ENCODE data around the gene KAT6B. TPM values are rescaled to one million over a fixed set of nuclear protein-coding genes. Genes with fewer than 3 reads are reported as not detected.

Gene KAT6B
- total and polyA plus RNA-seq, 2 experiments from 2014 or later: 32.0 to 43.9 TPM

GRCh38 chr10:74870191-74870590 lies 43.8 kb downstream of the KAT6B start:
- H3K4me1 ChIP-seq (ENCODE audit: low read depth): no peaks in the 10 kb centered on the region
- no peaks in the 10 kb centered on the region for H3K27me3 ChIP-seq
- H3K9me3 ChIP-seq (ENCODE audit: low read depth): no peaks in the 10 kb centered on the region
- no peaks in the 10 kb centered on the region for H3K36me3 ChIP-seq
- H3K27ac ChIP-seq: no peak overlapping the region
- no peak overlapping the region for H3K4me3 ChIP-seq
- DNase-seq (ENCODE audit: low read depth in 1 of 2, low spot score in 1 of 2): no peak
- no peak for TF ChIP-seq CTCF (IDR thresholded peaks at IDR 0.05; ENCODE audit: low read depth, low read length)

- Histone ChIP-seq H3K36me3 (no peaks in the 10 kb centered on the region), H3K27me3 (no peaks in the 10 kb centered on the region), H3K4me1 (ENCODE audit: low read depth) (no peaks in the 10 kb centered on the region), H3K9me3 (ENCODE audit: low read depth) (no peaks in the 10 kb centered on the region), H3K4me3 (no peak overlapping the region), H3K27ac (no peak overlapping the region)
- TF ChIP-seq CTCF (IDR thresholded peaks at IDR 0.05; ENCODE audit: low read depth, low read length): no peak
- DNase-seq (ENCODE audit: low read depth in 1 of 2, low spot score in 1 of 2): no peak
Observed at GRCh38 chr10:74871595-74872382, 45.4 kb downstream of the KAT6B start.

- no peak overlapping the region for H3K4me3 ChIP-seq
- H3K27ac ChIP-seq: no peak overlapping the region
- no peak for TF ChIP-seq CTCF (IDR thresholded peaks at IDR 0.05; ENCODE audit: low read depth, low read length)
- H3K4me1 ChIP-seq (ENCODE audit: low read depth): no peaks in the 10 kb centered on the region
- H3K27me3 ChIP-seq: no peaks in the 10 kb centered on the region
- no peak for DNase-seq (ENCODE audit: low read depth in 1 of 2, low spot score in 1 of 2)
- H3K36me3 ChIP-seq: no peaks in the 10 kb centered on the region
- no peaks in the 10 kb centered on the region for H3K9me3 ChIP-seq (ENCODE audit: low read depth)
Observed at GRCh38 chr10:74873803-74874454, 47.5 kb downstream of the KAT6B start.

- DNase-seq (ENCODE audit: low read depth in 1 of 2, low spot score in 1 of 2): no peak
- no peak overlapping the region for H3K27ac ChIP-seq
- no peaks in the 10 kb centered on the region for H3K9me3 ChIP-seq (ENCODE audit: low read depth)
- H3K4me1 ChIP-seq (ENCODE audit: low read depth): no peaks in the 10 kb centered on the region
- H3K4me3 ChIP-seq: no peak overlapping the region
- H3K27me3 ChIP-seq: no peaks in the 10 kb centered on the region
- H3K36me3 ChIP-seq: no peaks in the 10 kb centered on the region
- TF ChIP-seq CTCF (IDR thresholded peaks at IDR 0.05; ENCODE audit: low read depth, low read length): no peak
Observed at GRCh38 chr10:74874649-74875048, 48.2 kb downstream of the KAT6B start.

- H3K4me3 ChIP-seq: no peak overlapping the region
- no peaks in the 10 kb centered on the region for H3K9me3 ChIP-seq (ENCODE audit: low read depth)
- DNase-seq (ENCODE audit: low read depth in 1 of 2, low spot score in 1 of 2): no peak
- no peak overlapping the region for H3K27ac ChIP-seq
- no peaks in the 10 kb centered on the region for H3K4me1 ChIP-seq (ENCODE audit: low read depth)
- no peak for TF ChIP-seq CTCF (IDR thresholded peaks at IDR 0.05; ENCODE audit: low read depth, low read length)
- H3K27me3 ChIP-seq: no peaks in the 10 kb centered on the region
- no peaks in the 10 kb centered on the region for H3K36me3 ChIP-seq
Observed at GRCh38 chr10:74875068-74875467, 48.7 kb downstream of the KAT6B start.
